HG02759 (cell line): ENCODE results near the gene GPR87.

ENCODE experiments used
- ATAC-seq: cut with Tn5 transposase; IDR thresholded peaks from one replicate; pipeline ENCODE4 v1.9.1; 2021; ENCODE audit warnings: mild to moderate bottlenecking, moderate library complexity; ENCODE audit not compliant: unreplicated experiment

Gene GPR87

DNA sequence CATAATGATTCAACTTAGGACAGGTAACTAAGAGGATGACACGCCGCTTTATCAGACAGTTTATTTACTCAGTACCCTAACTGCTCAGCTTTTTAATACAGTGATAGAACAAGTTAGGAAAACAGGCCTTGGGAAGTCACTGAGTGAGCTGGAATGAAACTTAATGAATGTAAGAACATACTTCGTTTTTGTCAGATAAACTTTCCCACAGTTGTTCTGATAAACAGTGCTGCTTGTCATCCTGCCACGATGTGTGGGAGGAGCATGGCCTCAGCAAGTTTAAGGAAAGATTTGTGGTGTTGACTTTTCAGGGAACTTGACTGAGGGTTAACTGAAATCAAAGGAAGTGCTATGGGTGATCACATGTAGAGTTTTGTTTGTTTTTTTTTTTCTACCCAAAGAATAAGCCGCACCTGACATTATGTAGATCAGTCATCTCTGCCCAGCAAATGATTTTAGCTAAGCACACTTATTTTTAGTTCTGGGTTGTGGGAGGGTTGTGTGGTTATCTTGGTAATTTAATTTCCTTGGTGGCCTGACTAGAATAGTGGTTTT is 32.6 kb downstream of the GPR87 start:
- no peak for ATAC-seq

DNA sequence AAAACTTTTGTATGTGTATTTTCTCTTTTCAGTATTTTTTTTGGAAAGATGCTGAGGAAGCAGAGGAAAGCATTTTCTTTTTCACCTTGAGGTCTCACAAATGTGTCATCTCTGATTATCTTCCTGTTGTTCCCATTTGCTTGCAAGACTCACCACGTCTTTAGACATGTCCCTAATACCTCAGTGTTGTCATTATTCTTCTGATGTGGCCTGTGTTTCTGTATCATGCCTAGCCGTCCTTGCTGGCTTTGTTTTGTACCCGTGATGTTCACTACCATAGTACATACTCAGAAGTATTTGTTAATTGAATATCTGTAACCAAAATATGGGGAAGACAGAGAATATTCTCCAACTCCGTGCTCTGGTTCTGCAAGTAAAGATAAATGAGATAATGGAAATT is 33.2 kb downstream of the GPR87 start:
- no peak for ATAC-seq

DNA sequence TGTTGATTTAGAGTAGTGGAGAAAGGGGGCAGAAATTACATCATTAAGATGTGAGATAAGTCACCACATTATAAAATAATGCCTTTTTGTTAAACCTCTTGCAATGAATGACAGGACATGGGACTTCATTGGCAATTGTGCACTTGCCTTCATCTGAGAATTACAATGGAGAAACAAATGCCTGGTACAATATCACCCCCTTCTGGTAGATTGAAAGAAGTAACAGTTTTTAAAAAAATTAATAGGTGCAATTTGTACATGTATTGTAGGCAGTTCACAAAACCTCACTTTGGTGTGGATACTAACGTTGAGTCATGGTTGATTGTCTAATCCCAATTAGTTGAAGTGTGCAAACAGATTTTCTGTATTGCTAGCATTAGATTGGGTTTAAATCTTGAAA is 33.7 kb downstream of the GPR87 start:
- no peak for ATAC-seq

DNA sequence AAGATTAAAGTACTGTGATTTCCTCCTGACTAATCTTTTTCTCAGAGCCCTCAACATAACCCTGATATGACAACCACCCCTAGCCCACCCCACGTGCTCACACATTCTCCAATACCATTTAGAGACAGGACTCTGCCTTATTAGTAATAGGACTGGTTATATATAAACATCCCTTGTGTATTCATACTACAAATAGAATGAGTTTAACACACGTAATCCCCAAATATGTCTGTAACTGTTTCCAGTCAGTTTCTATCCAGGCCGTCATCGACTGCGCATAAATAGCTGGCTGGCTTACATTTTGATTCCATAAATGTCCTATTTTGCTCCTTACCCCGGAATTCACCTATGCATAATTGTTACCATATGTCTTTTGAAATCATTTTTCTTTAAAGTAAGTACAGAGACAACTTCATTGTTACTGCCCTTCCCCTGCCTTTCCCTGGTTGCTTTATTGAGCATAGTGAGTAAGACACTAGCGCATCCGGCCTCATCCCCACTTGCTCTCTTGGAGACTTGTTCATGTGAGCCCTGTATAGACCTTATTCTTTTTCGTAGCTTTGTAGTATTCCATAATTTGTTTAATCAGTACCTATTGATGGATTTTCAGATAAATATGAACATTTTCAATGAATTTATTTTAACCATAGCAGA is 34.8 kb downstream of the GPR87 start:
- no peak for ATAC-seq

- ATAC-seq = peak; percentile 30
Measured at GRCh38 chr3:151278230-151278629, 38.4 kb downstream of the GPR87 start, which contains the start of gene P2RY14. Gene P2RY14, minus strand, starts transcription at chr3:151278542. Its CDS starts 64,226 bp downstream, at chr3:151214316.

- peak; percentile 66 for ATAC-seq
Measured at GRCh38 chr3:151276687-151277042, 40.0 kb downstream of the GPR87 start.

DNA sequence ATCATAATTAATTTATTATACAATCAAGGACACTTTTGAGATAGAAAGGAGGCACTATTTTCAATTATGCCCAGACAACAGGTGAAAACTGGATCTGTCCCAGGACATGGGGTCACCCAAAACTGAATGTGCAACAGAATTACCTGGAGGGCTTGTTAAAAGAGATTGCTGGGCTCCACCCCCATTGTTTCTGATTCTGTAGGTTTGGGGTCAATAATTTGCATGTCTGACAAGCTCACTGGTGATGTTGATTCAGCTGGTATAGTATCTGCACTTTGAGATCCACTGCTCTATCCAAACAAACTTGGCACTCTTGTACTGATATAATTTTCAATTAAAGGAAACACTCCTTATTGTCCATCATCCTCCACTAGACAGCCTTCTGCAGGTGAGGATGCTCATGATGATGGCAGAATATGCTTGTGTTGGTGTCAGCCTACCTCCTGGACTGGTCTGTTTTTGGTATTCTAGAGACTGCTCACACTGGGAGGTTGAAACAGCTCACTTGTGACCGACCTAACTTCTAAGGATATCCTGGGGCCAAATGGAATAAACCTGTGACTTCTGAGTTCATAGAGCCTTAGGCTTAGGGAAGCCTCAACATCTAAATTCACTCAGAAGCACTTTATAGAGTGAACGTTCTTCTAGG is 40.5 kb downstream of the GPR87 start:
- ATAC-seq = peak; percentile 17

DNA sequence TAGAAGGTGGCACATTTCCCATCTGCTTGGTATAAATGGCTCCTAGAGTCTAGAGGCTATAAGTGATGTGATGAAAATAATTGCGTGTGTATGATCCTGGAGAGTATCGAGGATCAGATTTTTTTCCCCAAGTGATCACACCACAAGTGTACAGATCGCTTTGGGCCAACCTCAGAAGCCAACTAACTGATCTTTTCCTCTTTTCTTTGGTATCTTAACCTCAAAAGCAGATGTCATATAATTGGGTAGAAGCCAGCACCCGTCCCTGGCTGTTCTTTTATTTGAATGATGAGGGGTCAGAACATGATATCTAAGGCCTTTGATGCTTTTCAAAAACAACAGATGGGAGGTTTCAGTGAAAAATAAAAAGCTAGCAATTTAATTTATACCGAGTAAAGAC is 41.5 kb downstream of the GPR87 start:
- no peak for ATAC-seq

DNA sequence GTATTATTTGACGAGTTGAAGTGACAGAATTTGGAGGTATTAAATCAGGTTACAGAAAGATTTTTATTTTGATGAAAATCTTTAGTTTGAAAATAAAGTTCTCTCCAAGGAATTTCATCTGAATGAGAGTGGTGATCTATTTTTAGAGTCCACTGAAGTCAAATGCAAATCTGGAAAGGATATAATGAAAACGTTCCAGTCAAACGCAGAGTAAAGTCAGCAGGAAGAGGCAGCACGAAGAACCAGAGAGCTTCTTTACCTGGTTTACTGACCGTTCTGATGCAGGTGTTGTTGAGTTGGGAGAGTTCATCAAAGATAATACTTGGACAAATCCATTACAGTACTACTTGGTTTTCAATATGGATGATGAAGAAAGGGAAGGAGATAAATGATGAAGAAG is 47.0 kb downstream of the GPR87 start:
- no peak for ATAC-seq

GRCh38 chr3:151268267-151269235 is 48.1 kb downstream of the GPR87 start:
- peak; percentile 53 for ATAC-seq

- no peak for ATAC-seq
Measured at GRCh38 chr3:151267066-151267465, 49.6 kb downstream of the GPR87 start.

DNA sequence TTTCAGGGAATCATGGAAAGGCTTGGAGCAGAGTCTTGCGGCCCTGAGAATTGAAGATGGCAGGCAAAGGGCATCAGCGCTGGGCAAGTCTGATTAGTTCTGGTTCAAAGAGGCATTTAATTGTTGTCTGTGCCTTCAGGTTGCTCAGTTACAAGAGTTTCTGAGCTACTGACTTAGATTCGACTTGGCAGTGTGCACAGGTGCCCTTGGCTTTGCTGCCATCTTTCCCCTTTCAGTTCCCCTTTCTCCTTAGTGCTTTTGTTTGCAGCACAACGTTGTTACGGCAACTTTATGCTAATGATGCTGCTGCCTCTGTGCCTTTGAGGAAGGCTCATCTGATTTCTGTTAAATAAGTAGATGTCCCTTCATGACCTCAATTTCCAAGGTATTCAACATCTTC is 50.8 kb downstream of the GPR87 start:
- peak; percentile 97 for ATAC-seq

DNA sequence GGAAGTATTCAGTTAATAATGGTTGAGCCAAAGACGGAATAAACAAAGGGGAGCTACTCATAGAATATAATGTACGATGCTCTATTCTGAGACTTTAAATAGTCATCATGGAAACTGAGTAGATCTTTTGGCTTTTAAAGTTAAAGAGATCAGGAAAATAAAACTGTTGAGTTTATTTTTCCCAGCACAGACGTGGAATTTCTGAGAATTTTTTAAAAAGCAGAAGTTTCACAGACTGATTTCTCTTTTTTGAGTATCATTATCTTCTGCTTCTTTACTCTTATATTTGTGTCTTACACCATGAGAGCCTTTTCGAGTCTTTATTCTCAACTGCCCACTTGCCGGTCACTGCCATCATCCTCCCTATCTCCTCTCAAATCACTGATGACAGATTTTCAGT is 51.5 kb downstream of the GPR87 start:
- ATAC-seq = no peak

GRCh38 chr3:151264605-151265004 is 52.0 kb downstream of the GPR87 start:
- ATAC-seq = no peak

DNA sequence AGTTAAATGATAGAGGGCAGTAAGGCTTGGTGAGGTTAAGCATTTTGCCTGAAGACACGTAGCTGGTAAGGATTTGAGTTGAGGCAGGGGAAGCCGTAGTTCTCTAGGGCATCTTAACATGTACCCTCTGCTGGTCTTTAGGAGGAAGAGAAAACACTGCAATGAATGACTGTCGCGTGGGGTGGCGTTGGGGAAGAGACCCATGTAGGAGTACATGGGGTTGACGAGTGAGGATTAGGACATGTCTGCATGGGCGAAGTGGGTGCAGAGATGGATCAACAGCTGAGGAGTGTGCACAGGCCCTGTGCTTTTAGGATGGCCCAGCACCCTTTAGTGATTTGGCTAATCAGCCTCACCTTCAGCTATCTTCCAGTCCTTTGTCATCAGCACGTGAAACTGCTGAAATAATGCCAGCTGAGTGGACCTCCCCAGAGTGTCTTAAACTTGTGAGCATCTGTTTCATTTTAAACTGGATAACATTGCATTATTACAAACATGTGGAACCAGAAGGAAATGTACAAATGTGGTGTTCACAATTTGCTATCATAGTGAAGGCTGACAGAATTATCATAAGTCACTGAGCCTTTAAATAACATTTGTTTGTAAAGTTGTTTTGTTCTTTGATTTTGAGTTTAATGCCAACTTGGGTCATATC is 53.6 kb downstream of the GPR87 start:
- no peak for ATAC-seq

- no peak for ATAC-seq
Measured at GRCh38 chr3:151259664-151260063, 57.0 kb downstream of the GPR87 start.

GRCh38 chr3:151256749-151257148 is 59.9 kb downstream of the GPR87 start:
- no peak for ATAC-seq

- ATAC-seq = no peak
Measured at GRCh38 chr3:151248772-151249337, 67.8 kb downstream of the GPR87 start.
